Smooth muscle cell (in vitro differentiated cells): ENCODE measurements around the gene CALN1. TPM values are rescaled to one million over a fixed set of nuclear protein-coding genes. Genes with fewer than 3 reads are reported as not detected.
A peak's percentile ranks its signal among the peaks of the same experiment; 100 is the strongest.

ENCODE experiments used
- DNase-seq: peaks from one replicate; lab custom pipeline; 2025; ENCODE audit not compliant: unreplicated experiment; lab: John Stamatoyannopoulos, UW
- H2AFZ ChIP-seq: fragments of 200-600 bp; sonication (generic); 2 replicates; pipeline ENCODE4 v1.6.0; 2016; ENCODE audit warnings: antibody characterized with exemption, low read depth, mild to moderate bottlenecking
- H3F3A ChIP-seq: fragments of 200-600 bp; sonication (generic); 2 replicates; pipeline ENCODE4 v1.6.0; 2017; ENCODE audit warnings: antibody characterized with exemption, low read depth
- H3K27ac ChIP-seq: fragments of 200-600 bp; sonication (generic); 2 replicates; pipeline ENCODE4 v1.5.1; 2016; ENCODE audit warnings: low read depth, mild to moderate bottlenecking
- H3K27me3 ChIP-seq: fragments of 200-600 bp; sonication (generic); 2 replicates; pipeline ENCODE4 v1.6.1; 2016; ENCODE audit warnings: low read depth, mild to moderate bottlenecking
- H3K36me3 ChIP-seq: fragments of 200-600 bp; sonication (generic); 2 replicates; pipeline ENCODE4 v1.5.1; 2016; ENCODE audit warnings: low read depth
- H3K4me1 ChIP-seq: fragments of 200-600 bp; sonication (generic); 2 replicates; pipeline ENCODE4 v1.5.1; 2016; ENCODE audit warnings: low read depth
- H3K4me2 ChIP-seq: fragments of 200-600 bp; sonication (generic); 2 replicates; pipeline ENCODE4 v1.6.0; 2016; ENCODE audit warnings: mild to moderate bottlenecking
- H3K4me3 ChIP-seq: fragments of 200-600 bp; sonication (generic); 2 replicates; pipeline ENCODE4 v1.5.1; 2016; ENCODE audit warnings: mild to moderate bottlenecking
- H3K79me2 ChIP-seq: fragments of 200-600 bp; sonication (generic); 2 replicates; pipeline ENCODE4 v1.6.0; 2016; ENCODE audit warnings: low read depth, mild to moderate bottlenecking
- H3K9ac ChIP-seq: fragments of 200-600 bp; sonication (generic); 2 replicates; pipeline ENCODE4 v1.6.0; 2016; ENCODE audit warnings: low read depth
- H3K9me3 ChIP-seq: fragments of 200-600 bp; sonication (generic); replicated peaks from 2 replicates; pipeline ENCODE4 v1.5.1; 2016; ENCODE audit warnings: low read depth
- H4K20me1 ChIP-seq: fragments of 200-600 bp; sonication (generic); 2 replicates; pipeline ENCODE4 v1.6.0; 2016; ENCODE audit warnings: low read depth
- CTCF ChIP-seq: fragments of 200-600 bp; sonication (generic); IDR thresholded peaks from 2 replicates; pipeline ENCODE4 v1.5.1; 2017; ENCODE audit warnings: borderline replicate concordance, mild to moderate bottlenecking, antibody characterized with exemption; ENCODE audit not compliant: insufficient read depth, poor library complexity, severe bottlenecking
- WGBS: methylation state at CpG from one replicate; pipeline ENCODE4 v1.1.7; 2016; ENCODE audit warnings: low lambda C conversion rate; 5-methylcytosine and 5-hydroxymethylcytosine counted together
- polyA plus RNA-seq: library from polyadenylated mRNA; unstranded; fragments of >200 nt; fragmentation: Nextera tagmentation; extraction: Ambion mirVana; gene quantifications from 2 replicates; pipeline ENCODE4 v1.2.1, GENCODE V29; 2016
- small RNA-seq: library from RNA; depleted of rRNA; stranded (forward); fragments of <200 nt; gene quantifications from one replicate; pipeline ENCODE3, GENCODE V24; 2014
- total RNA-seq: library from RNA; depleted of rRNA; stranded (reverse); fragments of >200 nt; gene quantifications from 2 replicates; pipeline ENCODE4 v1.2.3, GENCODE V29; 2014

CALN1 gene
- total and polyA plus RNA-seq, 2 experiments from 2014 or later: not detected

GRCh38 chr7:71735961-71736556, 676.1 kb downstream of the CALN1 start:
- Histone ChIP-seq H3K79me2 (no peaks in the 10 kb centered on the region), H3K9me3 (no peaks in the 10 kb centered on the region), H3K4me2 (no peak overlapping the region), H3K9ac (no peak overlapping the region), H3K27me3 (no peaks in the 10 kb centered on the region), H3K27ac (no peak overlapping the region), H3K4me3 (no peak overlapping the region), H3F3A (no peaks in the 10 kb centered on the region), H3K36me3 (no peaks in the 10 kb centered on the region), H4K20me1 (no peaks in the 10 kb centered on the region), H3K4me1 (peaks cover 5% of the 10 kb centered on the region), H2AFZ (no peak overlapping the region)
- peak; percentile 93 for TF ChIP-seq CTCF
- DNase-seq: peak; percentile 18
- WGBS: 39% methylated on average over 7 of the region's 7 CpGs

DNA sequence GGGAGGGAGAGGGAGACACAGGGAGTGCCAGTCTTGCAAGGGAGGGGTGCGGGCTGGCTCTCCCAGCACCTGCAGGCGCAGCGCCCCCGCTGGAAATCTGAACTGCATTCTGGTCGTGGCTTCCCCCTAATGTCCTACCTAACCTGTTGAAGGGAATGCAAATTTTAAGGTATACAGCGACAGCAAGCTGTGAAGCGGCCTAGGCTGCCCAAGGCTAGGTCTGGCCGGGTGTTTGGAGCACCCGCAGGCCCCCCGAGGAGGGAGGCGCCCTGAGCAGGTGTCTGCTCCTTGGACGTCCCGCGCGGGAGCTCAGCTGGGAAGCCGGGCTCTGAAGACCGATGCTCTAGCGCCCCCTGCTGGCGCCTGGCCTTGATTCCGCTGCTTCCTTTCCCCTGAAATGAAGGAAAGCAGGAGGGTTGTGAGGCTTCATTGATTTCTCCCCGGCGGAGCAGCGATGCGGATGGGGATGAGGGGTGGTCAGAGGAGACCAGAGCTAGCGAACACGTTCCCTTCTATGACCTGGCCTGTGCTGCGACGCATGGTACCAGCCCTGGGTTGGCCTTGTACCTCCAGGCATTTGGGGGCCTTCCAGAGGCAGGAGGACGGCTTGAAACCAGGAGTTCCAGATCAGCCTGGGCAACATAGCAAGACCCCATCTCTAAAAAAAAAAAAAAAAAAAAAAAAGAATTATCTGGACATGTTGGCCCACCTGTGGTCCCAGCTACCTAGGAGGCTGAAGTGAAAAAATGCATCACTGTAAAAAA, 678.8 kb downstream of the CALN1 start:
- no peak overlapping the region for H3K27ac ChIP-seq
- H2AFZ ChIP-seq: no peak overlapping the region
- H4K20me1 ChIP-seq: no peaks in the 10 kb centered on the region
- no peaks in the 10 kb centered on the region for H3K4me1 ChIP-seq
- H3F3A ChIP-seq: no peaks in the 10 kb centered on the region
- H3K4me3 ChIP-seq: no peak overlapping the region
- no peaks in the 10 kb centered on the region for H3K27me3 ChIP-seq
- H3K9ac ChIP-seq: no peak overlapping the region
- peak; percentile 98 for TF ChIP-seq CTCF
- H3K9me3 ChIP-seq: no peaks in the 10 kb centered on the region
- DNase-seq: peak; percentile 51
- H3K36me3 ChIP-seq: no peaks in the 10 kb centered on the region
- 10% methylated on average over 28 of the region's 29 CpGs for WGBS
- no peaks in the 10 kb centered on the region for H3K79me2 ChIP-seq
- H3K4me2 ChIP-seq: peak overlapping the region; percentile 72

DNA sequence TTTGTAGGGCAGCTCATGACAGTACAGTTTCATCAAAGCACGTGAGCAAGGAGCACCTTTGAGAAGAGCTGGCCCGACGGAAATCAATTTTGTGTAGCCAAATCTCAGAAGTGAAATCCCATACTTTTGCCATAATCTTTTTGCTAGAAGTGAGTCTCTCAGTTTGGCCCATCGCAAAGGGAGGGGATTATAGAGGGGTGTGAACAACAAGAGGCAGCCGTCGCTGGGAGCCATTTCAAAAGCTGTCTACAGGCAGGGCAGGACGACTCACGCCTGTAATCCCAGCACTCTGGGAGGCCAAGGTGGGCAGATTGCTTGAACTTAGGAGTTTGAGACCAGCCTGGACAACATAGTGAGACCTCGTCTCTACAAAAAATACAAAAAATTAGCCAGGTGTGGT, 680.4 kb downstream of the CALN1 start:
- TF ChIP-seq CTCF: no peak
- 82% methylated on average over 9 of the region's 9 CpGs for WGBS

More for the DNA sequence above, 680.4 kb downstream of the CALN1 start:
- Histone ChIP-seq H2AFZ (no peak overlapping the region), H4K20me1 (no peaks in the 10 kb centered on the region), H3K36me3 (no peaks in the 10 kb centered on the region), H3K9ac (no peak overlapping the region), H3K27ac (no peak overlapping the region), H3K4me2 (no peak overlapping the region), H3K27me3 (peaks cover 12% of the 10 kb centered on the region), H3K79me2 (no peaks in the 10 kb centered on the region), H3K9me3 (no peaks in the 10 kb centered on the region), H3K4me1 (no peaks in the 10 kb centered on the region), H3F3A (no peaks in the 10 kb centered on the region), H3K4me3 (no peak overlapping the region)
- DNase-seq: no peak

Small RNAs within 50 kb of the gene (small RNA-seq; reads per million reads assigned to genes)
- gene AC005011.1 (not detected), gene RNA5SP232 (not detected)
